ENCODE data around the gene BOLA3.

The BOLA3 gene

GRCh38 chr2:74111380-74111779, 36.3 kb downstream of the BOLA3 start:
- H3K9me3 Mint-ChIP-seq = peaks cover 6% of the 10 kb centered on the region
- peaks cover 7% of the 10 kb centered on the region for H3K36me3 Mint-ChIP-seq (ENCODE audit: low read depth)
- no peaks in the 10 kb centered on the region for H3K4me1 Mint-ChIP-seq
- H3K27ac Mint-ChIP-seq = no peak overlapping the region
- TF ChIP-seq, protein P1, sequence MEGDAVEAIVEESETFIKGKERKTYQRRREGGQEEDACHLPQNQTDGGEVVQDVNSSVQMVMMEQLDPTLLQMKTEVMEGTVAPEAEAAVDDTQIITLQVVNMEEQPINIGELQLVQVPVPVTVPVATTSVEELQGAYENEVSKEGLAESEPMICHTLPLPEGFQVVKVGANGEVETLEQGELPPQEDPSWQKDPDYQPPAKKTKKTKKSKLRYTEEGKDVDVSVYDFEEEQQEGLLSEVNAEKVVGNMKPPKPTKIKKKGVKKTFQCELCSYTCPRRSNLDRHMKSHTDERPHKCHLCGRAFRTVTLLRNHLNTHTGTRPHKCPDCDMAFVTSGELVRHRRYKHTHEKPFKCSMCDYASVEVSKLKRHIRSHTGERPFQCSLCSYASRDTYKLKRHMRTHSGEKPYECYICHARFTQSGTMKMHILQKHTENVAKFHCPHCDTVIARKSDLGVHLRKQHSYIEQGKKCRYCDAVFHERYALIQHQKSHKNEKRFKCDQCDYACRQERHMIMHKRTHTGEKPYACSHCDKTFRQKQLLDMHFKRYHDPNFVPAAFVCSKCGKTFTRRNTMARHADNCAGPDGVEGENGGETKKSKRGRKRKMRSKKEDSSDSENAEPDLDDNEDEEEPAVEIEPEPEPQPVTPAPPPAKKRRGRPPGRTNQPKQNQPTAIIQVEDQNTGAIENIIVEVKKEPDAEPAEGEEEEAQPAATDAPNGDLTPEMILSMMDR (IDR thresholded peaks at IDR 0.05; ENCODE audit: unreplicated experiment in 3 of 3) = no peak
- H3K4me3 Mint-ChIP-seq = no peak overlapping the region
- no peaks in the 10 kb centered on the region for H3K27me3 Mint-ChIP-seq (ENCODE audit: low read depth)

DNA sequence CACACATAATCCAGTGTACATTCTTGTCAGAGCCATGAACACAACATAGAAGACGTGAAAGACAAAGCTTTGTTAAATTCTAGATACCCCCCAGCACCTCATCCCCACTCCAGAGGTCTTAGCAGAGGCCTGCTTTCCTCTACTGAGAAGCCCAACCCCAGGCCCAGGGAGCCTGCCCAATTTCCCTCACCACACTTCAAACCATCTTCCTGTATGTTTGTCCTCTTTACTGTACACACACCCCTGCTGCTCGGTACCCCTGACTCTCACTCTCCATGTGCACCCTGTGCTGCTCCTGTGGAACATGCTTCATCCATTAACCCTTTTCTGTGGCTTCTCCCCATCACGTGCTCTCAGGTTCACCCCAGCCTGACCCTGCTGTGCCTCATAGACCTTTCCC, 37.2 kb downstream of the BOLA3 start:
- Mint-ChIP-seq H3K4me3 (no peak overlapping the region), H3K27me3 (ENCODE audit: low read depth) (no peaks in the 10 kb centered on the region), H3K4me1 (no peaks in the 10 kb centered on the region), H3K9me3 (peaks cover 6% of the 10 kb centered on the region), H3K27ac (no peak overlapping the region), H3K36me3 (ENCODE audit: low read depth) (peaks cover 11% of the 10 kb centered on the region)
- TF ChIP-seq, protein P1 (IDR thresholded peaks at IDR 0.05; ENCODE audit: unreplicated experiment in 3 of 3) = no peak

- Mint-ChIP-seq H3K4me3 (no peak overlapping the region), H3K27me3 (ENCODE audit: low read depth) (no peaks in the 10 kb centered on the region), H3K27ac (no peak overlapping the region), H3K36me3 (ENCODE audit: low read depth) (peaks cover 21% of the 10 kb centered on the region), H3K9me3 (peaks cover 4% of the 10 kb centered on the region), H3K4me1 (no peaks in the 10 kb centered on the region)
- TF ChIP-seq, protein P1 (IDR thresholded peaks at IDR 0.05; ENCODE audit: unreplicated experiment in 3 of 3) = no peak
Observed at GRCh38 chr2:74109551-74109950, 38.2 kb downstream of the BOLA3 start.

DNA sequence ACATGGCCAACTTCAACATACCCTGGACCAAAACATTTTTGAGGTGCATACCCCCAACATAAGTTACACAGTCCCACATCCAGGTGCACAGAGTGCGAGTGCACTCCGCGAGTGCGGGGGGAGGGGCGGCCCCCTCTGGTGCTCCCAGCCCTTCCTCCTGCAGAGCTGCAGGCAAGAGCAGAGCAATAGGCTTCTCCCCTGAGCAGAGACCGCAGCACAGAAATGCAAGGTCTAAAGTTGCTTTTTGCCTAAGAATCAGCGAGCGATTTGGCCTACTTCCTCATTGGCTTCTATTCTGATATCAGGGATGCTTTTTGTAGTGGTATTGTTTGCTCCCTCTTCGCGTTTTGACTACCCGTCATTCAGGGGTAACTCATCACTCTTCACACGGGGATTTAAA, 40.6 kb downstream of the BOLA3 start:
- H3K36me3 Mint-ChIP-seq (ENCODE audit: low read depth) = peaks cover 39% of the 10 kb centered on the region
- H3K4me1 Mint-ChIP-seq = no peaks in the 10 kb centered on the region
- TF ChIP-seq, protein P1 (IDR thresholded peaks at IDR 0.05; ENCODE audit: unreplicated experiment in 3 of 3) = no peak
- H3K27me3 Mint-ChIP-seq (ENCODE audit: low read depth) = no peaks in the 10 kb centered on the region
- H3K9me3 Mint-ChIP-seq = no peaks in the 10 kb centered on the region
- H3K4me3 Mint-ChIP-seq = no peak overlapping the region
- no peak overlapping the region for H3K27ac Mint-ChIP-seq

DNA sequence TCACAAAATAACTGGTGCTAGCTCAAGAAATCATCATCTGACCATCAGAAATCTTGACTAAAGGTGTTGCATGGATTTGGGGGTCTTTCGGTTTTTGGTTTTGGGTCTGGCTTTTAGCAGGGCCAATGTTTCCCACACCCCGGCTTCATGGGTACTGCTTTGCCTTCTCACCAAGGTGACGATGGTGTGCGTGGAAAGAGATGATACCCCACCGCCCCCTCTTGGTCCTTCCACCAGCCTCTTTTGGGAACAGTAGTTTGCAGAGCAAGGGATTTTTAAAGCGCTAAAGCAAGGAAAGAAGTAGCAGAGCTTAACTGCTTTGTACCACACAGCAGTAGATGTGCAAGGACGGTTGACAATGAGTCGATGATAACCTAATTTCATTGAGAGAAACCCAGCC, 42.3 kb downstream of the BOLA3 start:
- no peak overlapping the region for H3K27ac Mint-ChIP-seq
- no peaks in the 10 kb centered on the region for H3K4me1 Mint-ChIP-seq

GRCh38 chr2:74104839-74105238, 42.9 kb downstream of the BOLA3 start:
- Mint-ChIP-seq H3K36me3 (ENCODE audit: low read depth) (peaks cover 48% of the 10 kb centered on the region), H3K9me3 (no peaks in the 10 kb centered on the region), H3K4me3 (no peak overlapping the region), H3K4me1 (no peaks in the 10 kb centered on the region), H3K27ac (no peak overlapping the region), H3K27me3 (ENCODE audit: low read depth) (no peaks in the 10 kb centered on the region)
- TF ChIP-seq, protein P1 (IDR thresholded peaks at IDR 0.05; ENCODE audit: unreplicated experiment in 3 of 3) = peak in 1 of 3 experiments; percentile 17

More for the DNA sequence above, 42.3 kb downstream of the BOLA3 start:
- Mint-ChIP-seq H3K9me3 (no peaks in the 10 kb centered on the region), H3K4me3 (no peak overlapping the region), H3K27me3 (ENCODE audit: low read depth) (no peaks in the 10 kb centered on the region), H3K36me3 (ENCODE audit: low read depth) (peaks cover 47% of the 10 kb centered on the region)
- TF ChIP-seq, protein P1 (IDR thresholded peaks at IDR 0.05; ENCODE audit: unreplicated experiment in 3 of 3) = no peak

Measured in nephron (organoid).